IPS-18c (cell line): ENCODE measurements around the gene TGM1.

Experiments
- H3K4me3 ChIP-seq: 2 replicates; pipeline ENCODE4 v1.7.0; 2013; ENCODE audit warnings: low read depth, mild to moderate bottlenecking, low read length, moderate library complexity; ENCODE audit not compliant: insufficient read depth
- H3K9me3 ChIP-seq: one replicate; pipeline ENCODE4 v1.6.1; 2013; ENCODE audit warnings: mild to moderate bottlenecking, low read length, moderate library complexity; ENCODE audit not compliant: control insufficient read depth, insufficient read depth

The TGM1 gene

GRCh38 chr14:24277606-24278321 lies 14.8 kb upstream of the TGM1 start:
- H3K4me3 ChIP-seq = no peak overlapping the region

GRCh38 chr14:24277071-24277470 lies 14.1 kb upstream of the TGM1 start:
- no peak overlapping the region for H3K4me3 ChIP-seq
- H3K9me3 ChIP-seq = no peaks in the 10 kb centered on the region

More at GRCh38 chr14:24277606-24278321, 14.8 kb upstream of the TGM1 start:
- H3K9me3 ChIP-seq = no peaks in the 10 kb centered on the region

GRCh38 chr14:24274101-24274543 lies 11.1 kb upstream of the TGM1 start:
- Histone ChIP-seq H3K9me3 (no peaks in the 10 kb centered on the region), H3K4me3 (no peak overlapping the region)

- Histone ChIP-seq H3K9me3 (no peaks in the 10 kb centered on the region), H3K4me3 (no peak overlapping the region)
Measured at GRCh38 chr14:24273422-24273998, 10.5 kb upstream of the TGM1 start.

GRCh38 chr14:24272467-24272866 lies 9.5 kb upstream of the TGM1 start:
- Histone ChIP-seq H3K9me3 (no peaks in the 10 kb centered on the region), H3K4me3 (no peak overlapping the region)

- Histone ChIP-seq H3K9me3 (no peaks in the 10 kb centered on the region), H3K4me3 (peak overlapping the region; percentile 70)
Measured at GRCh38 chr14:24271834-24272263, 8.9 kb upstream of the TGM1 start.

GRCh38 chr14:24271134-24271833 lies 8.3 kb upstream of the TGM1 start, which contains the start of gene RABGGTA:
Gene RABGGTA (minus strand): TSS chr14:24271597. CDS start chr14:24271115, 482 bp downstream.
- Histone ChIP-seq H3K4me3 (peak within 1 kb of the TSS; percentile 70), H3K9me3 (no peaks in the 10 kb centered on the region)

- peak overlapping the region; percentile 70 for H3K4me3 ChIP-seq
Measured at GRCh38 chr14:24270537-24271133, 7.7 kb upstream of the TGM1 start.

GRCh38 chr14:24269910-24270536 lies 7.0 kb upstream of the TGM1 start:
- Histone ChIP-seq H3K9me3 (no peaks in the 10 kb centered on the region), H3K4me3 (no peak overlapping the region)

More at GRCh38 chr14:24270537-24271133, 7.7 kb upstream of the TGM1 start:
- no peaks in the 10 kb centered on the region for H3K9me3 ChIP-seq

GRCh38 chr14:24269368-24269767 lies 6.4 kb upstream of the TGM1 start:
- Histone ChIP-seq H3K9me3 (no peaks in the 10 kb centered on the region), H3K4me3 (no peak overlapping the region)

GRCh38 chr14:24268225-24268624 lies 5.2 kb upstream of the TGM1 start:
- Histone ChIP-seq H3K4me3 (no peak overlapping the region), H3K9me3 (no peaks in the 10 kb centered on the region)

GRCh38 chr14:24267516-24267915 lies 4.5 kb upstream of the TGM1 start:
- Histone ChIP-seq H3K9me3 (no peaks in the 10 kb centered on the region), H3K4me3 (no peak overlapping the region)

GRCh38 chr14:24266344-24267244 lies 3.6 kb upstream of the TGM1 start:
- Histone ChIP-seq H3K4me3 (no peak overlapping the region), H3K9me3 (no peaks in the 10 kb centered on the region)

GRCh38 chr14:24264298-24264697 lies 1.3 kb upstream of the TGM1 start:
- Histone ChIP-seq H3K9me3 (no peaks in the 10 kb centered on the region), H3K4me3 (no peak overlapping the region)

- H3K9me3 ChIP-seq = no peaks in the 10 kb centered on the region
- H3K4me3 ChIP-seq = no peak overlapping the region
Measured at GRCh38 chr14:24263848-24264247, 871 bp upstream of the TGM1 start.

GRCh38 chr14:24261969-24262327 lies 1.0 kb downstream of the TGM1 start:
- Histone ChIP-seq H3K9me3 (no peaks in the 10 kb centered on the region), H3K4me3 (no peak overlapping the region)
